ENCODE results near the gene MVP.
"Not testable (repeated sequence)": the region's sequence is repeated elsewhere in the genome, so short reads cannot be mapped to it uniquely, and the experiment has no call there.

The MVP gene

DNA sequence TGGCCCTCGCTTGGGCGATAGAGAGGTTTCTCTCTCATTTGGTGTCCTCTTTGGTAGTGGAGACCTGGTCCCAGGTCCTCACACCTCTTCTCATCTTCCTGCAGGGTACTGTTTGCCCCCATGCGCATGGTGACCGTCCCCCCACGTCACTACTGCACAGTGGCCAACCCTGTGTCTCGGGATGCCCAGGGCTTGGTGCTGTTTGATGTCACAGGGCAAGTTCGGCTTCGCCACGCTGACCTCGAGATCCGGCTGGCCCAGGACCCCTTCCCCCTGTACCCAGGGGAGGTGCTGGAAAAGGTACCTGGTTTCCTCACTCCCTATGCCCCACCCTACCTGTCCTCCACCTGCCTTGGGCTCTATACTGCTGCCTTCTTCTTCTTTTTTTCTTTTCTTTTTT is 10.5 kb downstream of the MVP start:
- TF ChIP-seq, protein P1, sequence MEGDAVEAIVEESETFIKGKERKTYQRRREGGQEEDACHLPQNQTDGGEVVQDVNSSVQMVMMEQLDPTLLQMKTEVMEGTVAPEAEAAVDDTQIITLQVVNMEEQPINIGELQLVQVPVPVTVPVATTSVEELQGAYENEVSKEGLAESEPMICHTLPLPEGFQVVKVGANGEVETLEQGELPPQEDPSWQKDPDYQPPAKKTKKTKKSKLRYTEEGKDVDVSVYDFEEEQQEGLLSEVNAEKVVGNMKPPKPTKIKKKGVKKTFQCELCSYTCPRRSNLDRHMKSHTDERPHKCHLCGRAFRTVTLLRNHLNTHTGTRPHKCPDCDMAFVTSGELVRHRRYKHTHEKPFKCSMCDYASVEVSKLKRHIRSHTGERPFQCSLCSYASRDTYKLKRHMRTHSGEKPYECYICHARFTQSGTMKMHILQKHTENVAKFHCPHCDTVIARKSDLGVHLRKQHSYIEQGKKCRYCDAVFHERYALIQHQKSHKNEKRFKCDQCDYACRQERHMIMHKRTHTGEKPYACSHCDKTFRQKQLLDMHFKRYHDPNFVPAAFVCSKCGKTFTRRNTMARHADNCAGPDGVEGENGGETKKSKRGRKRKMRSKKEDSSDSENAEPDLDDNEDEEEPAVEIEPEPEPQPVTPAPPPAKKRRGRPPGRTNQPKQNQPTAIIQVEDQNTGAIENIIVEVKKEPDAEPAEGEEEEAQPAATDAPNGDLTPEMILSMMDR (IDR thresholded peaks at IDR 0.05; ENCODE audit: insufficient read depth, missing control alignments): no peak
- FAIRE-seq (no peak), DNase-seq (ENCODE audit: insufficient read length, low spot score) (no peak)

DNA sequence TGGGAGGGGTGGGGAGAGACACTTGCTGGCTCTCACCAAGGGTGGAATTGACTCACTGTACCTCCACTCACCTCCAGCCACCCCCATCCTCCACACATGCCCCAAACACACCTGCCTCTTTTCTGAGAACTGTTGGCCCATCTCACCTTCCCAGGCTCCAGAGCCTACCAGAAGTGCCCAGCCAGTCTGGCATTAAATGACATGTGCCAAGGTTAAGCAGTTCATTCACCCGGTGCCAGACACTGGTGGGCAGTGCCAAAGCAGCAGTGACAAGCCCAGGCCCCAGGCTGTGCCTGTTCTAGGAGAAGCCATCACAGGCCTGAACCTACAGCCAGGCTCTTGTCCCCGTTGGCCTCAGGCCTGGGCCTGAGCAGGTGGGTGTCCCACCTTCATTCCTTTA is 11.2 kb downstream of the MVP start:
- TF ChIP-seq, protein P1 (IDR thresholded peaks at IDR 0.05; ENCODE audit: insufficient read depth, missing control alignments): no peak
- DNase-seq (ENCODE audit: insufficient read length, low spot score) (no peak), FAIRE-seq (no peak)

DNA sequence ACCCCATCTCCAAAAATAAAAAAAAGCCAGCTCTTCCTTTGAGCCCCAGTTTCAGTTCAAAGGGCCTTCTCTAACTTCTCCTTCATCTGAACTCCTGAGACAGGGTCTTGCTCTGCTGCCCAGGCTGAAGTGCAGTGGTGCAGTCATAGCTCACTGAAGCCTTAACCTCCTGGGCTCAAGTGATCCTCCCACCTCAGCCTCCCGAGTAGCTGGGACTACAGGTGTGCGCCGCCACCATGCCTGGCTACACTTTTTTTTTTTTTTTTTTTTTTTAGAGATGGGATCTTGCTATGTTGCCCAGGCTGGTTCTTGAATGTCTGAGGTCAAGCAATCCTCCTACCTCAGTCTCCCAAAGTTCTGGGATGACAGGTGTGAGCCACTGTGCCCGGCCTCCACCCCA is 13.0 kb downstream of the MVP start:
- not testable (repeated sequence) for FAIRE-seq; DNase-seq (ENCODE audit: insufficient read length, low spot score)

DNA sequence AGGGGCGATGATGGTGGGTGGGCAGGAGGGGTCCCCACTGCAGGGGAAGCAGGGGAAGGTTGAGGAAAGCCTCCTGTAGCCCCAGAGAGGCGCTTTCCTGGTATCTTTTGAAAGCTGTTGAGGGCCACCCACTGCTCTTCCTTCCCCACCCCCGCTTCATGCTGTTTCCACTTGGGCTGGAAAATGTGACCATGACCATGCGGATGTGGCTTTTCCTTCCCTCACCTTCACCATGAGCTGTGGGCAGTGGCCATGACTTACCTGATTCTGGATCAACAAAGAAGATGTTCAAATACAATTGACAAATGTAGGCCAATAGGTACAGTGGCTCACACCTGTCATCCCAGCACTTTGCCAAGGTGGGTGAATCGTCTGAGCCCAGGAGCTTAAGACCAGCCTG is 13.8 kb downstream of the MVP start:
- FAIRE-seq: no peak
- DNase-seq (ENCODE audit: insufficient read length, low spot score): no peak

DNA sequence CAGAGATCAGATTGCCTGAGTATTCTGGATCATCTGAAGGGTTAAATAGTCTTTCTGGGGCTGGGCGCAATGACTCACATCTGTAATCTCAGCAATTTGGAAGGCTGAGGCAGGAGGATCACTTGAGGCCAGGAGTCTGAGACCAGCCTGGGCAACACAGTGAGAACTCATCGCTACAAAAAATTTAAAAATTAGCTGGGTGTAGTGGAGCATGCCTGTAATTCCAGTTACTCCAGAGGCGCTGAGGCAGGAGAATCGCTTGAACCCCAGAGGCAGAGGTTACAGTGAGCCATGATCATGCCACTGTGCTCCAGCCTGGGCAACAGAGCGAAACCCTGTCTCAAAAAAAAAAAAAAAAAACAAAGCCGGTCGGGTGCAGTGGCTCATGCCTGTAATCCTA is 15.7 kb downstream of the MVP start:
- FAIRE-seq: no peak
- no peak for DNase-seq (ENCODE audit: insufficient read length, low spot score)
- TF ChIP-seq, protein P1 (IDR thresholded peaks at IDR 0.05; ENCODE audit: insufficient read depth, missing control alignments): no peak

More for the DNA sequence above, 13.8 kb downstream of the MVP start:
- TF ChIP-seq, protein P1 (IDR thresholded peaks at IDR 0.05; ENCODE audit: insufficient read depth, missing control alignments): no peak

DNA sequence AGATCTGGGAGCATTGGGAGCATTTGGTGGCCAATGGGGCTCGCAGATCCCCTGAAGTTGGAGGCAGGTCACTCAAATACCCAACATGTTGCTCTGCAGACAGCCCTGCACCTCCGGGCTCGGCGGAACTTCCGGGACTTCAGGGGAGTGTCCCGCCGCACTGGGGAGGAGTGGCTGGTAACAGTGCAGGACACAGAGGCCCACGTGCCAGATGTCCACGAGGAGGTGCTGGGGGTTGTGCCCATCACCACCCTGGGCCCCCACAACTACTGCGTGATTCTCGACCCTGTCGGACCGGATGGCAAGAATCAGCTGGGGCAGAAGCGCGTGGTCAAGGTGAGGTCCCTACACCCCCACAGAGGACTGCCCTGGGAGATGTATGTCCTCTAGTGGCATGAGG is 16.4 kb downstream of the MVP start:
- FAIRE-seq (no peak), DNase-seq (ENCODE audit: insufficient read length, low spot score) (no peak)
- TF ChIP-seq, protein P1 (IDR thresholded peaks at IDR 0.05; ENCODE audit: insufficient read depth, missing control alignments): no peak

DNA sequence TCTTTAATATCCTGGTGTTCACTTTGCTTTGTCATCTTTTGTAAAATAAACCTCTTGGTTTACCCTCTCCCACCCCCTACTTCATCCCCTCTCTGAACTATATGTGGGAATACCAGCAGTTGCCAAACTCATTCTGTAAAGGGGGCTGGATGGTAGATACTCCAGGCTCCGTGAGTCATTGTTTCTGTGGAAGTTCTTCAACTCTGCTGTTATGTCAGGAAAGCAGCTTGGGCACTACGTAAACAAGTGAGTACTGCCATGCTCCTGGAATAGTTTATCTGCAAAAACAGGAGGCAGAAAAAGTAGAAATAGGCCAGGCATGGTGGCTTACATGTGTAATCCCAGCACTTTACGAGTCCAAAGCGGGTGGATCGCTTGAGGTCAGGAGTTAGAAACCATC is 17.6 kb downstream of the MVP start:
- FAIRE-seq: no peak
- DNase-seq (ENCODE audit: insufficient read length, low spot score): no peak
- TF ChIP-seq, protein P1 (IDR thresholded peaks at IDR 0.05; ENCODE audit: insufficient read depth, missing control alignments): no peak

DNA sequence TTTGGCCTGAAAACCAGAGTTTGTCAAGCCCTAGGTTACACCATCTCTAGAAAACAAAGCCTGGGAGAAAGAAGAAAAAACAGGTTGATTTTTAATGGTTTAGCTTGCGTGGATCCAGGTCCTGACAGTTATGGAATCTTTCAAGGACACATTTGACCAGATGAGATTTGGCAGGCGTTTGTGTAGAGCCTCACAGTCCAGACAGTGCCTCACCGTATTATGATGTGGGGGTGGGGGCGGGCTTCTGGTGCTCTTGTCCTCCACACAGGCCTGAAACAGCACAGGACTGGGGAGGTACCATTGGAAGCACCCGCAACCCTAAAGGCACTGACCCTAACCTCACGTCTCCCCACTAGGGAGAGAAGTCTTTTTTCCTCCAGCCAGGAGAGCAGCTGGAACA is 19.6 kb downstream of the MVP start:
- TF ChIP-seq, protein P1 (IDR thresholded peaks at IDR 0.05; ENCODE audit: insufficient read depth, missing control alignments): no peak
- no peak for DNase-seq (ENCODE audit: insufficient read length, low spot score)
- no peak for FAIRE-seq
